K562 (cell line): ENCODE results near the gene PPIL1. TPM values are rescaled to one million over a fixed set of nuclear protein-coding genes. Genes with fewer than 3 reads are reported as not detected.
"Not testable (repeated sequence)": the region's sequence is repeated elsewhere in the genome, so short reads cannot be mapped to it uniquely, and the experiment has no call there.

Experiments used
- ATAC-seq: fragments of 200-7000 bp; cut with Tn5 transposase; 3 replicates; pipeline ENCODE4 v1.9.1; 2020; ENCODE audit warnings: moderate library complexity
- BruUV-seq: library from RNA; stranded (reverse); fragments of 400-500 nt; replicated peaks from 2 replicates; lab custom pipeline; 2021; lab: Mats Ljungman, UMichigan
- CTCF ChIA-PET: fragments of 300-600 bp; formaldehyde crosslinking; extraction: SDS; loops from one replicate; lab custom pipeline; 2021; ENCODE audit warnings: low intra/inter-chr PET ratio; lab: Yijun Ruan, JAX
- POLR2A ChIA-PET: fragments of 300-600, 350-650 bp; sonication (Branson Sonifier 250); formaldehyde crosslinking; extraction: SDS; loops from one replicate; lab custom pipeline; 2021; ENCODE audit warnings: antibody characterized with exemption, inconsistent platforms; lab: Yijun Ruan, JAX
- DNase-seq, 4 experiments: peaks; one replicate each; pipeline versions ENCODE4 v3.0.0 to v3.0.0-alpha.2; 2011 to 2018; ENCODE audit warnings: low spot score in 3 of 4, mixed read lengths in 3 of 4; ENCODE audit errors: extremely low read depth in 1 of 4
- FAIRE-seq: peaks from 2 replicates; lab custom pipeline; 2011; peaks lifted over from hg19 to GRCh38; lab: Jason Lieb, UNC
- H2AFZ ChIP-seq: 2 replicates; pipeline ENCODE4 v1.6.0; 2011; ENCODE audit warnings: low read depth, low read length, control low read depth, inconsistent platforms
- H3K27ac ChIP-seq: fragments of 200-600 bp; 3 replicates; pipeline ENCODE4 v1.8.0; 2011; ENCODE audit warnings: low read depth, mild to moderate bottlenecking, control low read depth, inconsistent platforms, low read length, moderate library complexity, mixed read lengths; ENCODE audit errors: extremely low read depth
- H3K27me3 ChIP-seq, 2 experiments: fragments of 300-600 bp in 1 of 2; 2 replicates in 1 of 2; 3 replicates in 1 of 2; pipeline versions ENCODE4 v1.6.0 to v1.8.0; 2011; ENCODE audit warnings: inconsistent platforms in 2 of 2, low read length in 2 of 2, mild to moderate bottlenecking in 1 of 2, mixed read lengths in 1 of 2, moderate library complexity in 1 of 2; ENCODE audit not compliant: control insufficient read depth in 2 of 2, insufficient read depth in 2 of 2
- H3K36me3 ChIP-seq: fragments of 300-600 bp; 3 replicates; pipeline ENCODE4 v1.8.0; 2011; ENCODE audit warnings: mild to moderate bottlenecking, low read length, inconsistent platforms; ENCODE audit not compliant: control insufficient read depth, insufficient read depth
- H3K4me1 ChIP-seq, 2 experiments: fragments of 200-600 bp in 1 of 2; replicated peaks in 1 of 2; 2 replicates in 1 of 2; 3 replicates in 1 of 2; pipeline versions ENCODE4 v1.5.1 to v1.8.0; 2011; ENCODE audit warnings: inconsistent platforms in 2 of 2, low read length in 2 of 2, mild to moderate bottlenecking in 1 of 2, mixed read lengths in 1 of 2, moderate library complexity in 1 of 2; ENCODE audit not compliant: control insufficient read depth in 2 of 2, insufficient read depth in 2 of 2
- H3K4me2 ChIP-seq: 2 replicates; pipeline ENCODE4 v1.6.1; 2011; ENCODE audit warnings: low read length, control low read depth, inconsistent platforms, mixed read lengths; ENCODE audit not compliant: insufficient read depth
- H3K4me3 ChIP-seq: fragments of 200-600 bp; sonication (generic), shearing (Covaris generic); 2 replicates; pipeline ENCODE4 v1.5.1; 2016; ENCODE audit warnings: control low read depth, inconsistent platforms
- H3K79me2 ChIP-seq: fragments of 200-600 bp; 3 replicates; pipeline ENCODE4 v1.8.0; 2011; ENCODE audit warnings: low read length, inconsistent platforms; ENCODE audit not compliant: control insufficient read depth, insufficient read depth
- H3K9ac ChIP-seq, 2 experiments: 2 replicates each; pipeline versions ENCODE4 v1.6.0 to v1.6.1; 2011; ENCODE audit warnings: low read depth in 2 of 2, low read length in 2 of 2, control low read depth in 1 of 2, inconsistent platforms in 1 of 2, mild to moderate bottlenecking in 1 of 2, mixed read lengths in 1 of 2; ENCODE audit not compliant: insufficient read depth in 1 of 2
- H3K9me1 ChIP-seq: one replicate; pipeline ENCODE4 v1.6.0; 2011; ENCODE audit warnings: inconsistent platforms, mild to moderate bottlenecking, low read length, moderate library complexity; ENCODE audit not compliant: control insufficient read depth, insufficient read depth
- H3K9me3 ChIP-seq: replicated peaks from 2 replicates; pipeline ENCODE4 v1.5.1; 2011; ENCODE audit warnings: low read depth, low read length, inconsistent platforms; ENCODE audit not compliant: control insufficient read depth, insufficient read depth
- H4K20me1 ChIP-seq: replicated peaks from 2 replicates; pipeline ENCODE4 v1.6.1; 2011; ENCODE audit warnings: low read length, inconsistent platforms, mixed read lengths; ENCODE audit not compliant: control insufficient read depth, insufficient read depth
- CEBPG ChIP-seq, 3 experiments: fragments of 200-800 bp in 1 of 3; sonication (Bioruptor generic) in 1 of 3; sonication (generic) in 1 of 3; formaldehyde crosslinking in 1 of 3; IDR thresholded peaks in 2 of 3; conservative IDR thresholded peaks in 1 of 3; 2 replicates each; pipeline versions ENCODE4 v1.6.1 to v1.8.0; 2016 to 2022; ENCODE audit warnings: missing compliant biosample characterization in 2 of 3, missing genetic modification characterization in 2 of 3, mild to moderate bottlenecking in 1 of 3, missing genetic modification reagents in 1 of 3
- KLF16 ChIP-seq: IDR thresholded peaks from 2 replicates; pipeline ENCODE4 v1.6.1; 2016; ENCODE audit warnings: antibody characterized with exemption
- RBM25 ChIP-seq: fragments of 200-400 bp; formaldehyde crosslinking; IDR thresholded peaks from 2 replicates; pipeline ENCODE4 v1.6.1; 2018; ENCODE audit warnings: low read length, low read depth, moderate library complexity; ENCODE audit not compliant: severe bottlenecking
- TRIM24 ChIP-seq, 2 experiments: fragments of 450-650 bp; IDR thresholded peaks; 2 replicates each; pipeline ENCODE4 v1.6.1; 2016
- ZNF253 ChIP-seq: fragments of 250-450 bp; sonication (Bioruptor Pico); conservative IDR thresholded peaks from 2 replicates; pipeline ENCODE4 v1.6.1; 2021; ENCODE audit warnings: mild to moderate bottlenecking
- WGBS: fragments of 100-300 bp; shearing (Covaris generic); methylation state at CpG from one replicate; pipeline ENCODE4 v1.1.6; 2016; ENCODE audit warnings: low coverage, mixed read lengths; ENCODE audit not compliant: insufficient coverage; ENCODE audit errors: missing lambda C conversion rate; 5-methylcytosine and 5-hydroxymethylcytosine counted together
- in situ Hi-C: fragments of 300-500 bp; cut with MboI; formaldehyde crosslinking; loops from 4 replicates; pipeline ENCODE4 v1.15.0; 2018; ENCODE audit warnings: inconsistent platforms, mixed read lengths
- intact Hi-C: fragments of 100-400 bp; cut with micrococcal nuclease; formaldehyde crosslinking; loops from 2 replicates; pipeline ENCODE4 v1.14.2; 2022
- polyA plus RNA-seq, 8 experiments: library from polyadenylated mRNA; depleted of rRNA in 4 of 8; stranded (reverse) in 5 of 8; unstranded in 3 of 8; fragments of >200 nt; fragmentation: Nextera tagmentation in 2 of 8; fragmentation: Illumina TruSeq in 1 of 8; extraction: Ambion mirVana in 2 of 8; extraction: Trizol in 1 of 8; gene quantifications; 2 replicates each; pipeline versions ENCODE4 v1.2.1 to v1.2.3, GENCODE V29; 2011 to 2014; ENCODE audit warnings: inconsistent platforms in 1 of 8, missing spikeins in 1 of 8
- total RNA-seq, 7 experiments: library from RNA; depleted of rRNA in 6 of 7; stranded (reverse); fragments of >200 nt in 6 of 7; fragmentation: Illumina TruSeq in 2 of 7; extraction: Trizol in 2 of 7; gene quantifications; 2 replicates each; pipeline versions ENCODE4 v1.2.1 to v1.2.3, GENCODE V29; 2011 to 2021; ENCODE audit warnings: low replicate concordance in 1 of 7
- TF ChIP-seq, protein P1 (sequence below), 2 experiments: fragments of 450-650 bp in 1 of 2; sonication (generic) in 1 of 2; formaldehyde crosslinking in 1 of 2; IDR thresholded peaks in 1 of 2; conservative IDR thresholded peaks in 1 of 2; 2 replicates each; pipeline versions ENCODE4 v1.6.1 to v1.8.1; 2016 to 2023; ENCODE audit warnings: mild to moderate bottlenecking in 2 of 2, moderate library complexity in 2 of 2, inconsistent platforms in 1 of 2, missing genetic modification reagents in 1 of 2

Gene PPIL1
- total and polyA plus RNA-seq, 9 of the 15 experiments (the other 6 are each of a cell fraction or from before 2014, with no cell fraction given), result 65.8 to 205 (median 130) TPM

GRCh38 chr6:36813526-36813925 is 61.1 kb downstream of the PPIL1 start:
- intact Hi-C loops, result no loop called here
- WGBS, result 41% methylated on average over 3 of the region's 3 CpGs

DNA sequence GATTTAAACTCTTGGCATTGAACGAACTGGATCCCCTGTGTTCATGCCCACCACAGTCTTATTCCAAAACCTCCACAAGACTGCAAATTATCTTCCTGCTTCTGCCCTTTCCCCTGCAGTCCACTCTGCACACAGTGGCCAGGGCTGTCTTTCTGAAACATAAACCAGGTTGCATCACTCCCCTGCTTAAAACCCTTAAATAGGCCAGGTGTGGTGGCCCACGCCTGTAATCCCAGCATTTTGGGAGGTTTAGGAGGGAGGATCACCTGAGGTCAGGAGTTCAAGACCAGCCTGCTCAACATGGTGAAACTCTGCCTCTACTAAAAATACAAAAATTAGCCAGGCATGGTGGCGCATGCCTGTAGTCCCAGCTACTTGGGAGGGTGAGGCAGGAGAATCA is 61.6 kb downstream of the PPIL1 start:
- WGBS, result 47% methylated on average over 3 of the region's 3 CpGs
- TF ChIP-seq TRIM24 (IDR thresholded peaks at IDR 0.05) (peak in 1 of 2 experiments; percentile 20; a peak in 1 of 4 replicates), CEBPG (CRISPR knock-in tag; IDR thresholded peaks at IDR 0.05) (peak; percentile 74), CEBPG (tag; conservative IDR thresholded peaks at IDR 0.05 in 1 of 2, IDR thresholded peaks at IDR 0.05 in 1 of 2) (peak in 1 of 2 experiments; percentile 46; a peak in 1 of 4 replicates)
- TF ChIP-seq, protein P1, sequence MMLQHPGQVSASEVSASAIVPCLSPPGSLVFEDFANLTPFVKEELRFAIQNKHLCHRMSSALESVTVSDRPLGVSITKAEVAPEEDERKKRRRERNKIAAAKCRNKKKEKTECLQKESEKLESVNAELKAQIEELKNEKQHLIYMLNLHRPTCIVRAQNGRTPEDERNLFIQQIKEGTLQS (IDR thresholded peaks at IDR 0.05), result peak; percentile 54; the same call in 1 of the 2 replicates
- TF ChIP-seq, protein P1 (CRISPR knock-in tag; conservative IDR thresholded peaks at IDR 0.05), result not testable (repeated sequence)
- TF ChIP-seq, all 486 proteins: peak for 3; not testable (repeated sequence) for 483
- H4K20me1 ChIP-seq, H3K9ac ChIP-seq, FAIRE-seq, CTCF ChIA-PET, H3K4me1 ChIP-seq, H3K4me2 ChIP-seq, H3K36me3 ChIP-seq, ATAC-seq, BruUV-seq, H2AFZ ChIP-seq, H3K27ac ChIP-seq, H3K4me3 ChIP-seq, H3K79me2 ChIP-seq, in situ Hi-C loops, H3K9me1 ChIP-seq, H3K27me3 ChIP-seq, DNase-seq, H3K9me3 ChIP-seq, intact Hi-C loops: not testable (repeated sequence)
- POLR2A ChIA-PET, result interaction anchor here (1.9 to 2.3 kb wide), 2 partner anchors 7 to 11 kb away, joined by 7 read pairs; no protein-coding TSS in a partner anchor

More at GRCh38 chr6:36813526-36813925, 61.1 kb downstream of the PPIL1 start:
- Histone ChIP-seq H3K79me2 (no peaks in the 10 kb centered on the region), H4K20me1 (no peaks in the 10 kb centered on the region), H3K4me1 (peaks cover 0 to 8% of the 10 kb centered on the region in 2 experiments; a peak in 2 of 5 replicates), H3K9me1 (no peaks in the 10 kb centered on the region), H3K27ac (no peak overlapping the region), H3K27me3 (no peaks in the 10 kb centered on the region; a peak in 1 of 5 replicates), H3K4me3 (no peak overlapping the region), H3K9me3 (no peaks in the 10 kb centered on the region), H3K36me3 (no peaks in the 10 kb centered on the region), H3K9ac (no peak overlapping the region), H3K4me2 (no peak overlapping the region), H2AFZ (no peak overlapping the region)
- no TSS peak for BruUV-seq
- in situ Hi-C loops, result no loop called here
- CTCF ChIA-PET, result no interaction called here
- TF ChIP-seq KLF16, result no peak
- TF ChIP-seq ZNF253 (CRISPR knock-in tag), result no peak
- TF ChIP-seq RBM25, result peak; percentile 76
- POLR2A ChIA-PET, result interaction anchor here (2.3 kb wide), 1 partner anchor 11 kb away, joined by 7 read pairs; no protein-coding TSS in a partner anchor
- FAIRE-seq (no peak), DNase-seq (no peak), ATAC-seq (no peak)
